Endothelial cell of umbilical vein (primary cell): Measurements from ENCODE around the gene CNOT6. TPM values are rescaled to one million over a fixed set of nuclear protein-coding genes. Genes with fewer than 3 reads are reported as not detected.

Experiments
- BruUV-seq: library from RNA; stranded (reverse); fragments of 400-500 nt; replicated peaks from 2 replicates; lab custom pipeline; 2021; lab: Mats Ljungman, UMichigan
- CTCF ChIA-PET: fragments of 300-600, 350-600 bp; sonication (Branson Sonifier 250); formaldehyde crosslinking; loops from one replicate; lab custom pipeline; 2021; ENCODE audit warnings: antibody characterized with exemption, inconsistent platforms; lab: Charles Lee
- POLR2A ChIA-PET: fragments of 300-600, 350-600 bp; sonication (Branson Sonifier 250); formaldehyde crosslinking; loops from one replicate; lab custom pipeline; 2021; ENCODE audit warnings: antibody characterized with exemption, inconsistent platforms; lab: Charles Lee
- DNase-seq: peaks from one replicate; pipeline ENCODE4 v3.0.0-alpha.2; 2011; ENCODE audit warnings: low read depth, low spot score
- FAIRE-seq: peaks from 2 replicates; lab custom pipeline; 2011; peaks lifted over from hg19 to GRCh38; lab: Jason Lieb, UNC
- H2AFZ ChIP-seq: 2 replicates; pipeline ENCODE4 v1.6.0; 2012; ENCODE audit warnings: low read depth, low read length, control low read depth, inconsistent platforms
- H3K27ac ChIP-seq: 2 replicates; pipeline ENCODE4 v1.5.1; 2011; ENCODE audit warnings: low read depth, mild to moderate bottlenecking, control low read depth, low read length, moderate library complexity; ENCODE audit not compliant: insufficient read depth
- H3K27me3 ChIP-seq, 2 experiments: 2 replicates each; pipeline versions ENCODE4 v1.6.0 to v1.6.1; 2011; ENCODE audit warnings: low read length in 2 of 2, mixed read lengths in 1 of 2; ENCODE audit not compliant: control insufficient read depth in 2 of 2, insufficient read depth in 2 of 2
- H3K36me3 ChIP-seq, 2 experiments: 2 replicates in 1 of 2; 3 replicates in 1 of 2; pipeline ENCODE4 v1.5.1; 2011; ENCODE audit warnings: low read length in 2 of 2, mild to moderate bottlenecking in 1 of 2, moderate library complexity in 1 of 2; ENCODE audit not compliant: control insufficient read depth in 2 of 2, insufficient read depth in 2 of 2; ENCODE audit errors: extremely low read depth in 1 of 2
- H3K4me1 ChIP-seq: 3 replicates; pipeline ENCODE4 v1.5.1; 2011; ENCODE audit warnings: mild to moderate bottlenecking, low read length; ENCODE audit not compliant: control insufficient read depth, insufficient read depth; ENCODE audit errors: extremely low read depth
- H3K4me2 ChIP-seq: 2 replicates; pipeline ENCODE4 v1.6.1; 2011; ENCODE audit warnings: low read length, control low read depth, mixed read lengths; ENCODE audit not compliant: insufficient read depth
- H3K4me3 ChIP-seq, 3 experiments: fragments of 200-600 bp in 1 of 3; sonication (generic), shearing (Covaris generic) in 1 of 3; replicated peaks in 1 of 3; 2 replicates each; pipeline ENCODE4 v1.5.1; 2011 to 2016; ENCODE audit warnings: control low read depth in 3 of 3, low read length in 3 of 3, mild to moderate bottlenecking in 2 of 3, inconsistent platforms in 1 of 3, low read depth in 1 of 3, moderate library complexity in 1 of 3; ENCODE audit not compliant: insufficient read depth in 1 of 3
- H3K79me2 ChIP-seq: 2 replicates; pipeline ENCODE4 v1.6.0; 2012; ENCODE audit warnings: low read length, inconsistent platforms; ENCODE audit not compliant: control insufficient read depth, insufficient read depth
- H3K9ac ChIP-seq: replicated peaks from 2 replicates; pipeline ENCODE3; 2011; ENCODE audit warnings: low read length, control low read depth; ENCODE audit not compliant: insufficient read depth; ENCODE audit errors: extremely low read depth
- H3K9me1 ChIP-seq: replicated peaks from 3 replicates; pipeline ENCODE4 v1.6.0; 2011; ENCODE audit warnings: mild to moderate bottlenecking, low read length; ENCODE audit not compliant: control insufficient read depth, insufficient read depth; ENCODE audit errors: extremely low read depth
- H3K9me3 ChIP-seq: replicated peaks from 2 replicates; pipeline ENCODE4 v1.5.1; 2012; ENCODE audit warnings: low read length, inconsistent platforms; ENCODE audit not compliant: control insufficient read depth, insufficient read depth
- H4K20me1 ChIP-seq: replicated peaks from 2 replicates; pipeline ENCODE3; 2011; ENCODE audit warnings: mild to moderate bottlenecking, low read length; ENCODE audit not compliant: control insufficient read depth, insufficient read depth; ENCODE audit errors: extremely low read depth
- CTCF ChIP-seq, 2 donors: IDR thresholded peaks; 1 replicate in 1 of 2; 2 replicates in 1 of 2; pipeline ENCODE4 v1.5.1; 2011; ENCODE audit warnings: low read length in 2 of 2, mild to moderate bottlenecking in 2 of 2, moderate library complexity in 2 of 2, control low read depth in 1 of 2, inconsistent platforms in 1 of 2, low read depth in 1 of 2; ENCODE audit not compliant: insufficient read depth in 1 of 2; ENCODE audit errors: extremely low read depth in 1 of 2
- EZH2 ChIP-seq: IDR thresholded peaks from 2 replicates; pipeline ENCODE4 v1.6.1; 2012; ENCODE audit warnings: borderline replicate concordance, low read depth, mild to moderate bottlenecking, moderate library complexity, low read length, inconsistent platforms; ENCODE audit not compliant: severe bottlenecking
- FOS ChIP-seq: IDR thresholded peaks from 2 replicates; pipeline ENCODE4 v1.6.1; 2011; ENCODE audit warnings: mild to moderate bottlenecking, low read length, moderate library complexity, borderline replicate concordance; ENCODE audit not compliant: insufficient read depth
- GATA2 ChIP-seq: IDR thresholded peaks from 2 replicates; pipeline ENCODE4 v1.7.0; 2011; ENCODE audit warnings: low read depth, mild to moderate bottlenecking, moderate library complexity, mixed read lengths, low read length; ENCODE audit not compliant: insufficient read length, insufficient read depth
- JUN ChIP-seq: IDR thresholded peaks from 2 replicates; pipeline ENCODE4 v1.6.1; 2011; ENCODE audit warnings: borderline replicate concordance, low read depth; ENCODE audit not compliant: insufficient read length, insufficient read depth
- MAX ChIP-seq: IDR thresholded peaks from 2 replicates; pipeline ENCODE4 v1.6.1; 2011; ENCODE audit not compliant: insufficient read depth, insufficient read length
- MYC ChIP-seq: IDR thresholded peaks from one replicate; pipeline ENCODE4 v1.6.1; 2011; ENCODE audit warnings: mild to moderate bottlenecking, low read depth, low read length
- POLR2A ChIP-seq: IDR thresholded peaks from 2 replicates; pipeline ENCODE4 v1.6.1; 2012; ENCODE audit warnings: low read depth, mild to moderate bottlenecking, control low read depth, low read length
- POLR2AphosphoS5 ChIP-seq: IDR thresholded peaks from 2 replicates; pipeline ENCODE4 v1.6.1; 2012; ENCODE audit warnings: low read depth, mild to moderate bottlenecking, control low read depth, low read length, moderate library complexity; ENCODE audit not compliant: insufficient read depth
- dilution Hi-C: fragments of 300-500 bp; cut with MboI; formaldehyde crosslinking; loops from one replicate; pipeline ENCODE4 v1.15.0; 2019; ENCODE audit warnings: low sequenced_read_pairs; ENCODE audit not compliant: extremely low pct_ligation_motif_present
- intact Hi-C: fragments of 100-400 bp; cut with micrococcal nuclease; formaldehyde crosslinking; loops from one replicate; pipeline ENCODE4 v1.10.0; 2022
- polyA plus RNA-seq, 4 experiments: library from polyadenylated mRNA; depleted of rRNA in 3 of 4; stranded (reverse) in 3 of 4; unstranded in 1 of 4; fragments of >200 nt; gene quantifications; 2 replicates each; pipeline versions ENCODE4 v1.2.1 to v1.2.3, GENCODE V29; 2011 to 2012; ENCODE audit warnings: missing spikeins in 1 of 4
- total RNA-seq: library from RNA; stranded (reverse); gene quantifications from 2 replicates; pipeline ENCODE4 v1.2.3, GENCODE V29; 2021

Gene CNOT6
- total and polyA plus RNA-seq, 2 donors (not counting 3 experiments of a cell fraction or from before 2014, with no cell fraction given): 9.2 to 33.8 TPM

- BruUV-seq: no TSS peak
- Histone ChIP-seq H3K4me1 (no peaks in the 10 kb centered on the region), H3K9me3 (no peaks in the 10 kb centered on the region), H3K79me2 (peaks cover 92% of the 10 kb centered on the region), H3K4me2 (no peak overlapping the region), H3K27ac (no peak overlapping the region), H3K9me1 (no peaks in the 10 kb centered on the region), H4K20me1 (peaks cover 5% of the 10 kb centered on the region), H3K36me3 (no peaks in the 10 kb centered on the region), H3K27me3 (no peaks in the 10 kb centered on the region), H3K4me3 (no peak overlapping the region), H3K9ac (no peak overlapping the region), H2AFZ (no peak overlapping the region)
- no peak for FAIRE-seq
- CTCF ChIA-PET: no interaction called here
- no peak for DNase-seq
- POLR2A ChIA-PET: no interaction called here
- no peak for TF ChIP-seq FOS
- TF ChIP-seq JUN: no peak
- no peak for TF ChIP-seq MAX
- TF ChIP-seq POLR2AphosphoS5: no peak
- TF ChIP-seq MYC: no peak
- no peak for TF ChIP-seq GATA2
- TF ChIP-seq EZH2: no peak
- TF ChIP-seq CTCF (IDR thresholded peaks at IDR 0.05; ENCODE audit: extremely low read depth in 1 of 2, insufficient read depth in 1 of 2, low read depth in 1 of 2, low read length in 2 of 2): no peak
- TF ChIP-seq POLR2A: no peak
- dilution Hi-C loops (no loop called here), intact Hi-C loops (no loop called here)
These were observed 26.9 kb downstream of the CNOT6 start for GRCh38 chr5:180521101-180521500.
